BE2C (cell line): Measurements from ENCODE around the gene TAOK2.

Source experiments
- DNase-seq: peaks from one replicate; pipeline ENCODE4 v3.0.0-alpha.2; 2020
- H3K27me3 ChIP-seq: fragments of 250-450 bp; sonication (Bioruptor Pico); 2 replicates; pipeline ENCODE4 v1.5.1; 2020; ENCODE audit warnings: mild to moderate bottlenecking
- H3K36me3 ChIP-seq: fragments of 250-450 bp; sonication (Bioruptor Pico); 2 replicates; pipeline ENCODE4 v1.5.1; 2020; ENCODE audit warnings: mild to moderate bottlenecking
- H3K4me1 ChIP-seq: fragments of 250-450 bp; sonication (Bioruptor Pico); 2 replicates; pipeline ENCODE4 v1.5.1; 2020
- H3K4me3 ChIP-seq: 2 replicates; pipeline ENCODE4 v1.5.1; 2011; ENCODE audit warnings: low read depth, low read length
- H3K9me3 ChIP-seq: fragments of 250-450 bp; sonication (Bioruptor Pico); 2 replicates; pipeline ENCODE4 v1.5.1; 2020
- TF ChIP-seq, protein P1 (sequence below): IDR thresholded peaks from 2 replicates; pipeline ENCODE4 v1.5.1; 2012; ENCODE audit warnings: mild to moderate bottlenecking, low read depth, low read length

The TAOK2 gene

GRCh38 chr16:29940656-29941055 lies 33.0 kb upstream of the TAOK2 start:
- Histone ChIP-seq H3K27me3 (no peaks in the 10 kb centered on the region), H3K9me3 (no peaks in the 10 kb centered on the region), H3K4me3 (no peak overlapping the region), H3K36me3 (no peaks in the 10 kb centered on the region), H3K4me1 (no peaks in the 10 kb centered on the region)
- no peak for DNase-seq
- TF ChIP-seq, protein P1, sequence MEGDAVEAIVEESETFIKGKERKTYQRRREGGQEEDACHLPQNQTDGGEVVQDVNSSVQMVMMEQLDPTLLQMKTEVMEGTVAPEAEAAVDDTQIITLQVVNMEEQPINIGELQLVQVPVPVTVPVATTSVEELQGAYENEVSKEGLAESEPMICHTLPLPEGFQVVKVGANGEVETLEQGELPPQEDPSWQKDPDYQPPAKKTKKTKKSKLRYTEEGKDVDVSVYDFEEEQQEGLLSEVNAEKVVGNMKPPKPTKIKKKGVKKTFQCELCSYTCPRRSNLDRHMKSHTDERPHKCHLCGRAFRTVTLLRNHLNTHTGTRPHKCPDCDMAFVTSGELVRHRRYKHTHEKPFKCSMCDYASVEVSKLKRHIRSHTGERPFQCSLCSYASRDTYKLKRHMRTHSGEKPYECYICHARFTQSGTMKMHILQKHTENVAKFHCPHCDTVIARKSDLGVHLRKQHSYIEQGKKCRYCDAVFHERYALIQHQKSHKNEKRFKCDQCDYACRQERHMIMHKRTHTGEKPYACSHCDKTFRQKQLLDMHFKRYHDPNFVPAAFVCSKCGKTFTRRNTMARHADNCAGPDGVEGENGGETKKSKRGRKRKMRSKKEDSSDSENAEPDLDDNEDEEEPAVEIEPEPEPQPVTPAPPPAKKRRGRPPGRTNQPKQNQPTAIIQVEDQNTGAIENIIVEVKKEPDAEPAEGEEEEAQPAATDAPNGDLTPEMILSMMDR: no peak

- DNase-seq: no peak
Observed at GRCh38 chr16:29943846-29944799, 29.5 kb upstream of the TAOK2 start.

DNA sequence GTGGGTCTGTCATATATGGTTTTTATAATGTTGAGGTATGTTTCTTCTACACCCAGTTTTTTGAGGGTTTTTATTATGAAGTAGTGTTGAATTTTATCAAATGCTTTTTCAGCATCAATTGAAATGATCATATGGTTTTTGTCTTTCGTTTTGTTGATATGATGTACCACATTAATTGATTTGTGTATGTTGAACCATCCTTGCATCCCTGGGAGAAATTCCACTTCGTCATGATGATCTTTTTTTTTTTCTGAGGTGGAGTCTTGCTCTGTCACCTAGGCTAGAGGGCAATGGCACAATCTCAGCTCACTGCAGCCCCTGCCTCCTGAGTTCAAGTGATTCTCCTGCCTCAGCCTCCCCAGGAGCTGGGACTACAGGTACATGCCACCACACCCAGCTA lies 25.8 kb upstream of the TAOK2 start:
- Histone ChIP-seq H3K36me3 (no peaks in the 10 kb centered on the region), H3K27me3 (no peaks in the 10 kb centered on the region), H3K4me1 (no peaks in the 10 kb centered on the region), H3K4me3 (no peak overlapping the region), H3K9me3 (no peaks in the 10 kb centered on the region; the same call in 1 of the 2 replicates)
- no peak for DNase-seq
- TF ChIP-seq, protein P1: no peak

More at GRCh38 chr16:29943846-29944799, 29.5 kb upstream of the TAOK2 start:
- TF ChIP-seq, protein P1: no peak
- Histone ChIP-seq H3K9me3 (no peaks in the 10 kb centered on the region), H3K36me3 (no peaks in the 10 kb centered on the region), H3K4me1 (no peaks in the 10 kb centered on the region), H3K27me3 (no peaks in the 10 kb centered on the region), H3K4me3 (no peak overlapping the region)

GRCh38 chr16:29950806-29951461 lies 22.7 kb upstream of the TAOK2 start:
- TF ChIP-seq, protein P1: no peak
- H3K36me3 ChIP-seq: no peaks in the 10 kb centered on the region
- H3K9me3 ChIP-seq: no peaks in the 10 kb centered on the region; the same call in 1 of the 2 replicates
- no peak for DNase-seq
- no peaks in the 10 kb centered on the region for H3K27me3 ChIP-seq
- no peaks in the 10 kb centered on the region for H3K4me1 ChIP-seq
- H3K4me3 ChIP-seq: no peak overlapping the region

DNA sequence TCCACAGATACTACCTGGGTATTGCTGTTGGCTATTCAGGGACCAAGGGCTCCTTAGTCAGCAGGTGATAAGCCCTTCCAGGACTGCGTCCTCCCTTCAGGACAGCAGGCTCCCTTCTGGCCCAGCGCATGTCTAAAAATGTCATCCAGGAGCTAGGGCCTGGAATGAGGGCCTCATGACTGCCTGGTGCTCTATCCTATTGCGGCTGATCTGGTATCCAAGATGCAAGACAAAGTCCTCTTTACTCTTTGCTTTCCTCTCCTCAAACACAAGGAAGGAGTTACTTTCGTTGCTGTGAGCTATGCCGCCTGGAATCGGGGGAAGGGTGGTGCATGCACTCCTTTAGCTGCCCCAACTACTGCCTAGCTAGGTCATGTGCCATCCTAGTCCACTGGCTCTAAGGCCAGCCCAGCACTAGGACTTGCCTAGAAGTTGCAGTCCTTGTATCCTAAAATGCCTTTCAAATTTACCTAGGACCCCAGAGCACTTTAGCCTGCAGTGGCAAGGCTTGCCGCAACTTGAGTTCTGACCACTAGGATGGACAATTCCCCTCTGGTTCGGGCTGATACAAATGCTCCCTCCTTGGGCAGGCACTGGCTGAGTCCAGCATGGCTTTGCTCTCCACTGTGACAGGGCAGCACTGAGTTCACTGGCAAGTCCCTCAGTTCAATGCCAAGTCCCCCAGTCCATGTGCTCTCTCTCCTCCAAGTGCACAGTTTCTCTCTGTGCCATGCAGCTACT lies 21.9 kb upstream of the TAOK2 start:
- TF ChIP-seq, protein P1: no peak
- Histone ChIP-seq H3K4me3 (no peak overlapping the region), H3K4me1 (no peaks in the 10 kb centered on the region), H3K27me3 (no peaks in the 10 kb centered on the region), H3K9me3 (no peaks in the 10 kb centered on the region; the same call in 1 of the 2 replicates), H3K36me3 (no peaks in the 10 kb centered on the region)
- no peak for DNase-seq
